Right lung (tissue), 10 donors: ENCODE results near the gene ARHGEF35. TPM values are rescaled to one million over a fixed set of nuclear protein-coding genes. Genes with fewer than 3 reads are reported as not detected.
"Not testable (repeated sequence)": the region's sequence is repeated elsewhere in the genome, so short reads cannot be mapped to it uniquely, and the experiment has no call there.

Experiments
- DNase-seq, 2 donors: peaks; one replicate each; pipeline ENCODE4 v3.0.0-alpha.2; 2013
- long read RNA-seq, 8 donors: transcript quantifications; one replicate each; lab custom pipeline, GENCODE V29; 2026
- polyA plus RNA-seq, 5 donors: library from polyadenylated mRNA; unstranded; fragments of 120-200 nt; gene quantifications; one replicate each; pipeline versions ENCODE4 v1.2.1 to v1.2.3, GENCODE V29; 2013; ENCODE audit warnings: inconsistent platforms in 1 of 5, low replicate concordance in 1 of 5; ENCODE audit not compliant: insufficient read length in 5 of 5, insufficient read depth in 1 of 5

The ARHGEF35 gene
- 10 to 100 TPM in 4 of 5 donors, 1 to 10 TPM in 1; 9.0 to 17.7 (median 15.8) TPM for polyA plus RNA-seq
- long read RNA-seq, donor 1, partial matches to known transcripts = 0 of 3 reads
- long read RNA-seq, donor 1, other reads (novel, unspliced or antisense) = 0 of 3 reads
- long read RNA-seq, donor 2, partial matches to known transcripts = 0 of 2 reads
- long read RNA-seq, donor 2, other reads (novel, unspliced or antisense) = 0 of 2 reads
- long read RNA-seq, donor 3, partial matches to known transcripts = 0 of 1 reads
- long read RNA-seq, donor 3, other reads (novel, unspliced or antisense) = 0 of 1 reads
- long read RNA-seq, donor 4, partial matches to known transcripts = 5 of 6 reads
- long read RNA-seq, donor 4, other reads (novel, unspliced or antisense) = 0 of 6 reads
- long read RNA-seq, donor 5, partial matches to known transcripts = 0 of 2 reads
- long read RNA-seq, donor 5, other reads (novel, unspliced or antisense) = 0 of 2 reads
- long read RNA-seq, donor 6, transcript ARHGEF35-201 (2 exons, 2,431 nt) = major isoform, 7 of 7 reads
- long read RNA-seq, donor 6, partial matches to known transcripts = 0 of 7 reads
- long read RNA-seq, donor 6, other reads (novel, unspliced or antisense) = 0 of 7 reads
- long read RNA-seq, donor 7, partial matches to known transcripts = 0 of 4 reads
- long read RNA-seq, donor 7, other reads (novel, unspliced or antisense) = 0 of 4 reads
- long read RNA-seq, donor 8, partial matches to known transcripts = 0 of 1 reads
- long read RNA-seq, donor 8, other reads (novel, unspliced or antisense) = 0 of 1 reads

- DNase-seq = not testable (repeated sequence)
Observed at GRCh38 chr7:144195212-144195872, at the start of gene ARHGEF35. TSS of gene ARHGEF35 (minus strand) at chr7:144195833. CDS start at chr7:144188383, 7,450 bp downstream.

GRCh38 chr7:144245372-144245771 lies 49.7 kb upstream of the ARHGEF35 start:
- DNase-seq = not testable (repeated sequence)

GRCh38 chr7:144239365-144239764 lies 43.7 kb upstream of the ARHGEF35 start, which contains the start of gene OR2A42:
TSS of gene OR2A42 (minus strand) at chr7:144239605. CDS start at chr7:144232843, 6,762 bp downstream.
- DNase-seq = not testable (repeated sequence)

- not testable (repeated sequence) for DNase-seq
Observed at GRCh38 chr7:144238530-144239082, 43.0 kb upstream of the ARHGEF35 start.

- DNase-seq = not testable (repeated sequence)
Observed at GRCh38 chr7:144233039-144233438, 37.4 kb upstream of the ARHGEF35 start.

- not testable (repeated sequence) for DNase-seq
Observed at GRCh38 chr7:144231027-144231426, 35.4 kb upstream of the ARHGEF35 start.

- peak; percentile 4 to 6 for DNase-seq
Observed at GRCh38 chr7:144228810-144229209, 33.2 kb upstream of the ARHGEF35 start.

GRCh38 chr7:144226866-144227265 lies 31.2 kb upstream of the ARHGEF35 start:
- not testable (repeated sequence) for DNase-seq

GRCh38 chr7:144223675-144224074 lies 28.0 kb upstream of the ARHGEF35 start:
- DNase-seq = not testable (repeated sequence)

GRCh38 chr7:144220531-144220930 lies 24.9 kb upstream of the ARHGEF35 start:
- DNase-seq = not testable (repeated sequence)

- not testable (repeated sequence) for DNase-seq
Observed at GRCh38 chr7:144219149-144219548, 23.5 kb upstream of the ARHGEF35 start.

- DNase-seq = not testable (repeated sequence)
Observed at GRCh38 chr7:144218581-144218980, 22.9 kb upstream of the ARHGEF35 start.

GRCh38 chr7:144217200-144217599 lies 21.6 kb upstream of the ARHGEF35 start:
- DNase-seq = not testable (repeated sequence)

GRCh38 chr7:144205306-144205705 lies 9.7 kb upstream of the ARHGEF35 start:
- DNase-seq = not testable (repeated sequence)

GRCh38 chr7:144203086-144203485 lies 7.5 kb upstream of the ARHGEF35 start:
- not testable (repeated sequence) for DNase-seq

- DNase-seq = not testable (repeated sequence)
Observed at GRCh38 chr7:144201978-144202377, 6.3 kb upstream of the ARHGEF35 start.

- not testable (repeated sequence) for DNase-seq
Observed at GRCh38 chr7:144198934-144199333, 3.3 kb upstream of the ARHGEF35 start.

GRCh38 chr7:144194453-144194852 lies 1.2 kb downstream of the ARHGEF35 start:
- not testable (repeated sequence) for DNase-seq

- not testable (repeated sequence) for DNase-seq
Observed at GRCh38 chr7:144193782-144194181, 1.9 kb downstream of the ARHGEF35 start.

- DNase-seq = not testable (repeated sequence)
Observed at GRCh38 chr7:144188578-144189171, 7.0 kb downstream of the ARHGEF35 start.

GRCh38 chr7:144187848-144188247 lies 7.8 kb downstream of the ARHGEF35 start:
- not testable (repeated sequence) for DNase-seq
